ENCODE measurements around the gene KRTAP5-10.
"Not testable (repeated sequence)": the region's sequence is repeated elsewhere in the genome, so short reads cannot be mapped to it uniquely, and the experiment has no call there.

Gene KRTAP5-10

DNA sequence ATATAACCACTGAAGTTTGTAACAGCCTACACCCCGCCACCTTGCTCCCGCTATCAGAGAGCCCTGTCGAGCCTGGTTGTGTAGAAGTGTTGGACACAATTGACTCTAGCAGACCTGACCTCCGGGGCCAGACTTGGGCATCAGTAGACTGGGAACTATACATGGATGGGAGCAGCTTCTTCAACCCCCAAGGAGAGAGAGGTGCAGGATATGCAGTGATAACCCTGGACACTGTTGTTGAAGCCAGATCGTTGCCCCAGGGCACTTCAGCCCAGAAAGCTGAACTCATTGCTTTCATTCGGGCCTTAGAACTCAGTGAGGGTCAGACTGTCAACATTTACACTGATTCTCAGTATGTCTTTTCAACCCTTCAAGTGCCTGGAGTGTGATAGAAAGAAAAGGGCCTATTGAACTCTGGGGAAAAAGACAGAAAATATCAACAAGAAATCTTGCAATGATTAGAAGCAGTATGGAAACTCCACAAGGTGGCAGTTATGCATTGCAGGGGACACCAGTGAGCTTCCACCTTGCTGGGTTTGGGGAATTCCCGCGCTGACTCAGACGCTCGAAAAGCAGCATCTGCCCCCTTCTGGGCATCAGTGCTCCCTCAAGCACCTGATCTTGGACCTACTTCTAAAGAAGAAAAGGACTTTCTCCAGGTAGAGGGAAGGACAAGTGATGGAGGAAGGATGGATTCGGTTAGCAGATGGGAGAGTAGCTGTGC is 23.6 kb downstream of the KRTAP5-10 start:
- POLR2A ChIA-PET (ENCODE audit: low non-redundant PET); CTCF ChIA-PET; H3K27ac ChIP-seq; DNase-seq (ENCODE audit: low spot score): not testable (repeated sequence)

DNA sequence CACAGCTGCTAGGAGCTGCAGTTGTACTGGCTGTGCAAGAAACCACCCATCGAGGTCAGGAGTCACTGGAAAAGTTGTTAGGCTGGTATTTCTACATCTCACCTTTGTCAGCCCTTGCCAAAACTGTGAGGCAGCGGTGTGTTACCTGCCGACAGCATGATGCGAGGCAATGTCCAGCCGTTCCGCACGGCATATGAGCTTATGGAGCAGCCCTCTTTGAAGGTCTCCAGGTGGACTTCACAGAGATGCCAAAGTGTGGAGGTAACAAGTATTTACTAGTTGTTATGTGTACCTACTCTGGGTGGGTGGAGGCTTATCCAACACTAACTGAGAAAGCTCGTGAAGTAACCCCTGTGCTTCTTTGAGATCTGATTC is 24.2 kb downstream of the KRTAP5-10 start:
- H3K27ac ChIP-seq; CTCF ChIA-PET; DNase-seq (ENCODE audit: low spot score); POLR2A ChIA-PET (ENCODE audit: low non-redundant PET): not testable (repeated sequence)

DNA sequence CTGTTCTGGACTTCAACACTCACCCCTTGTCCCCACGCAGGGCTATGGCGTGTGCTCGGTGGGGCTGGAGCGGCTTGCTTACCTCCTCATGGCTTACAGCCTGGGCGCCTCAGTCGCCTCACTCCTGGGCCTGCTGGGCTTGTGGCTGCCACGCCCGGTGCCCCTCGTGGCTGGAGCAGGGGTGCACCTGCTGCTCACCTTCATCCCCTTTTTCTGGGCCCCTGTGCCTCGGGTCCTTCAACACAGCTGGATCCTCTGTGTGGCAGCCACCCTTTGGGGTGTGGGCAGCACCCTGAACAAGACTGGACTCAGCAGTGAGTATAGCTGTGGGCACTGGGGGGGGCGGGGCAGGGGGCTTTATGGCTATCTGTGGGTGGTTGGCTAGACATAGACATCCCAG is 37.9 kb downstream of the KRTAP5-10 start:
- POLR2A ChIA-PET (ENCODE audit: low non-redundant PET); DNase-seq (ENCODE audit: low spot score); H3K27ac ChIP-seq; CTCF ChIA-PET: not testable (repeated sequence)

DNA sequence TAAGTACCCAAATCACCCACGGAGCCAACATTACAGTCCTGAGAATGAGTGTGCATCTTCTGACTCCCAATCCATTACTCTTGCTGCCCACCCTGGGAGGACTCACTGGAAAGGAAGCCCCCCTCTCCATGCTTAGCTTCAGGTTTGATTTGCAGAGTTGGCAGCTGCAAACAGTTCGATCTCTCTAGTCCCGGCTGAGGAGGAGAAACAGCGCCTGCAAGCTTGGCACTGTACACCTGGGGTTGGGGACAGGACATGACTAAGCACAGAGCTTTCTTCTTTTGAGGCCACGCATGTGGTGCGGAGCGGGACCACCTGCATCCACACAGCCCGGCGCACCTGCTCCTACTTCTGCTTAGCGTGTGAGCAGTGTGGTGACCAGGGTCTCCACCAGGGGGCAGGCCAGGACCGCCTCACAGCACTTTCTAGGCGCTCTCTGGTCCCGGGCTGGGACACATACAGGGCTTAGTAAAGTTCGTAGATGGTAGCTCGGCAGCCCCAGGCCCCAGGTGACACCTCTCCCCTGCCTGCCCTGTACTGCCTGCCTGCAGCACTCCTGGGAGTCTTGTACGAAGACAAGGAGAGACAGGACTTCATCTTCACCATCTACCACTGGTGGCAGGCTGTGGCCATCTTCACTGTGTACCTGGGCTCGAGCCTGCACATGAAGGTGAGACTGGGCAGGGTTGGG is 39.6 kb downstream of the KRTAP5-10 start:
- H3K27ac ChIP-seq; POLR2A ChIA-PET (ENCODE audit: low non-redundant PET); DNase-seq (ENCODE audit: low spot score): not testable (repeated sequence)
- TF ChIP-seq, protein P1, sequence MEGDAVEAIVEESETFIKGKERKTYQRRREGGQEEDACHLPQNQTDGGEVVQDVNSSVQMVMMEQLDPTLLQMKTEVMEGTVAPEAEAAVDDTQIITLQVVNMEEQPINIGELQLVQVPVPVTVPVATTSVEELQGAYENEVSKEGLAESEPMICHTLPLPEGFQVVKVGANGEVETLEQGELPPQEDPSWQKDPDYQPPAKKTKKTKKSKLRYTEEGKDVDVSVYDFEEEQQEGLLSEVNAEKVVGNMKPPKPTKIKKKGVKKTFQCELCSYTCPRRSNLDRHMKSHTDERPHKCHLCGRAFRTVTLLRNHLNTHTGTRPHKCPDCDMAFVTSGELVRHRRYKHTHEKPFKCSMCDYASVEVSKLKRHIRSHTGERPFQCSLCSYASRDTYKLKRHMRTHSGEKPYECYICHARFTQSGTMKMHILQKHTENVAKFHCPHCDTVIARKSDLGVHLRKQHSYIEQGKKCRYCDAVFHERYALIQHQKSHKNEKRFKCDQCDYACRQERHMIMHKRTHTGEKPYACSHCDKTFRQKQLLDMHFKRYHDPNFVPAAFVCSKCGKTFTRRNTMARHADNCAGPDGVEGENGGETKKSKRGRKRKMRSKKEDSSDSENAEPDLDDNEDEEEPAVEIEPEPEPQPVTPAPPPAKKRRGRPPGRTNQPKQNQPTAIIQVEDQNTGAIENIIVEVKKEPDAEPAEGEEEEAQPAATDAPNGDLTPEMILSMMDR (conservative IDR thresholded peaks at IDR 0.05; ENCODE audit: low read depth): peak; percentile 37
- CTCF ChIA-PET: interaction anchor here (1.2 kb wide), 1 partner anchor 25 kb away, joined by 4 read pairs; no protein-coding TSS in a partner anchor

DNA sequence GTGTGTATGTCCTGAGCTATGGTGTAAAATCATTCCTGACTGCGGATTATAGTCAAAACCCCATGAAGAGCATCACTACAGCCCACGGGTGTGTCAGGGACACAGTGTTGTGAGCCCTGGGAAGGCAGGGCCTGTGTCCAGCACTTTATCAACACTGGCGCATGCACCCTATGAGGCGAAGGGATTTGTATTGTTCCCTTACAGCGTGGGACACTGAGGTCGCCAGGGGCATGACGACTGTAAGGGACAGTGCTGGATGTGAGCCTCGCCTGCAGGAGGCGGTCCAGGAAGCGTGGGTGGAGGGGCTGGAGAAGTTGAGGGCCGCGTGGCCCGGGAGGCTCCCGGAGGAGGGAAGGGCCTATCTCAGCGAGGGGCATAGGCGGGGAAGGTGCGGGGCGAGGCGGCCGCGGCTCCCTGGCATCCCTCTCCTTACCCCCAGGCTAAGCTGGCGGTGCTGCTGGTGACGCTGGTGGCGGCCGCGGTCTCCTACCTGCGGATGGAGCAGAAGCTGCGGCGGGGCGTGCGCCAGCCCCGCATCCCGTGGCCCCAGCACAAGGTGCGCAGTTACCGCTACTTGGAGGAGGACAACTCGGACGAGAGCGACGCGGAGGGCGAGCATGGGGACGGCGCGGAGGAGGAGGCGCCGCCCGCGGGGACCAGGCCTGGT is 41.6 kb downstream of the KRTAP5-10 start:
- H3K27ac ChIP-seq; POLR2A ChIA-PET (ENCODE audit: low non-redundant PET); DNase-seq (ENCODE audit: low spot score); CTCF ChIA-PET: not testable (repeated sequence)

DNA sequence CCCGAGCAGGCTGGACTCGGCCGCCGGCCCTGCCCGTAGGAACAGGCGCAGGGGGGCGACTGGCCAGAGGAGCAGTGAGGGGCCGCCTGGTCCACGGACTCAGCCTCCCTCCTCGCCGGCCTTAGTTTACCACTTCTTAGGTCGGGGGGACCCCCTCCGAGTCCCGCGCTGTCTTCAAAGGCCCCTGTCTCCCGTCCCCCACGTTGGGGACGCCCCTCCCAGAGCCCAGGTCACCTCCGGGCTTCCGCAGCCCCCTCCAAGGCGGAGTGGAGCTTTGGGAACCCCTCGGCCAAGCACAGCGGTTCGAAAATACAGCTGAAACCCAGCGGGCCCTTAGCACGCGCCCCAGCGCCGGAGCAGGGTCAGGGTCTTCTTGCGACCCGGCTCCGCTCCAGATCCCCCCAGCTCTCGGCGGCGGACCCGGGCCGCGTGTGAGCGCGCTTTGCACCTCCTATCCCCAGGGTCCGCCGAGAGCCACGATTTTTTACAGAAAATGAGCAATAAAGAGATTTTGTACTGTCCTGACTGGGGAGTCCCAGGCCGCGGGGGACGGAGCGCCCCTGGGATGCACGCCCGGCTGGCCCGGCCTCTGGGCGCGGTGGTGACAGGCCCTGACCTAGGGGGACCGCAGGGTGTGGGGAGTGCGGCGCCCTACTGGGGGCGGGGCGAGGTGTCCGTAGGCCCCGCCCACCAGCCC is 42.3 kb downstream of the KRTAP5-10 start:
- DNase-seq (ENCODE audit: low spot score); POLR2A ChIA-PET (ENCODE audit: low non-redundant PET); H3K27ac ChIP-seq; CTCF ChIA-PET: not testable (repeated sequence)

DNA sequence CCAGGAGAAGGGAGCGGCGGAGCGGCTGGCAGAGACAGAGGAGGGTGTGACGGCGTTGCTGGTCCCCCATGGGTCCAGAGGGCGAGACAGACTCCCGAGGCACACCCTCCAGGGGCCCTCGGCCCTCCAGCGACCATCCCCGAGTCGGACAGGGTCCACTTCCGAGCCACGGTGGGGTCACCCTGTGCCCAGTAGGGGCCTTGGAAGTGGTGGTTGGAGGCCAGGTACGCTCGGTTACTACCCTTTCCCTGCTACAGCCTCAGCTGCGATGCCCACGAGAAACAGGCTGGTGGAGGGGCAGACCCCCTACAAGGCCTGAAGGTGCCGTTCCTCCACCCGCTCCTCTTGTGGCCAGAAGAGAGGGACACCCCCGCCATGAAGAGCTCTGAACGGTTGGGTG is 42.9 kb downstream of the KRTAP5-10 start:
- DNase-seq (ENCODE audit: low spot score); H3K27ac ChIP-seq; POLR2A ChIA-PET (ENCODE audit: low non-redundant PET); CTCF ChIA-PET: not testable (repeated sequence)

DNA sequence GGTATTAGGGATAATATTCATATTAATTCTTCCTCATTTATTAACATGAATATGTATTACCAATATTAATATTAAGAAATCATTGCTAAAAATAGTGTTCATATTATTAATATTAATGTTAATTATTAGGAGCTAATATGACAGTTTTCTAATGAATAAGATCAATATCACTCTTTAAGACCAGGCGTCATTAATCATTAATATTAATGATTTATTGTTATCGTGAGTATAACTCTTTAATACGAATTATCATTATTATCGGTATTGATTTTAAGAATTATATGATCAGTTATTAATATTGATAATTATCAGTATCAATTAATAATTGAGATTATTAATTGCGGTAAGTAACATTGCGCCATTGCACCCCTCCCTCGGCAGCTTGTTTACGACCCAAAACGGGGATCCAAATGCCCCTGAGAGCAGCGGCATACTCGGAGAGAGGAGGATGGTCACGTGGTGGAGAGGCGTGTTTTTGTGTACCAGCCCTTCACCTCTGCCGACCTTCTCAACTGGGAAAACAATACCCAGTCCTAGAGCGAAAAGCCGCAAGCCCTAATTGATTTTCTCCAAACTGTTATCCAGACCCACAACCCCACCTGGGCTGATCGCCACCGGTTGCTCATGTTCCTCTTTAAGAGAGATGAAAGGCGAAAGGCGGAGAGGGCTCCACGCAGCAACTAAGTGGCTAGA is 46.0 kb downstream of the KRTAP5-10 start:
- POLR2A ChIA-PET (ENCODE audit: low non-redundant PET); DNase-seq (ENCODE audit: low spot score); CTCF ChIA-PET; H3K27ac ChIP-seq: not testable (repeated sequence)

DNA sequence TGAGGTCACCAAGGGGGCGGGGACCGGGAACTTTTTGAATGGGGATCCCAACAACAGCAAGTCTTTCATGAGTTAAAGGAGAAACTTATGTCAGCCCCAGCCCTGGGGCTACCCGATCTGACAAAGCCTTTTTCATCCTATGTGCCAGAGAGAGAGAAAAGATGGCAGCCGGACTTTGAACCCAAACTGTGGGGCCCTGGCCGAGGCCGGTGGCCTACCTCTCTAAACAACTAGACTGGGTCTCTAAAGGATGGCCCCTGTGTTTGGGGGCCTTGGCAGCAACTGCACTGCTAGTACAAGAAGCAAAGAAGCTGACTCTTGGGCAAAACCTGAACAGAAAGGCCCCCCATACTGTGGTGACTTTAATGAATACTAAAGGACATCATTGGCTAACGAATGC is 48.6 kb downstream of the KRTAP5-10 start:
- CTCF ChIA-PET; POLR2A ChIA-PET (ENCODE audit: low non-redundant PET); H3K27ac ChIP-seq; DNase-seq (ENCODE audit: low spot score): not testable (repeated sequence)

DNA sequence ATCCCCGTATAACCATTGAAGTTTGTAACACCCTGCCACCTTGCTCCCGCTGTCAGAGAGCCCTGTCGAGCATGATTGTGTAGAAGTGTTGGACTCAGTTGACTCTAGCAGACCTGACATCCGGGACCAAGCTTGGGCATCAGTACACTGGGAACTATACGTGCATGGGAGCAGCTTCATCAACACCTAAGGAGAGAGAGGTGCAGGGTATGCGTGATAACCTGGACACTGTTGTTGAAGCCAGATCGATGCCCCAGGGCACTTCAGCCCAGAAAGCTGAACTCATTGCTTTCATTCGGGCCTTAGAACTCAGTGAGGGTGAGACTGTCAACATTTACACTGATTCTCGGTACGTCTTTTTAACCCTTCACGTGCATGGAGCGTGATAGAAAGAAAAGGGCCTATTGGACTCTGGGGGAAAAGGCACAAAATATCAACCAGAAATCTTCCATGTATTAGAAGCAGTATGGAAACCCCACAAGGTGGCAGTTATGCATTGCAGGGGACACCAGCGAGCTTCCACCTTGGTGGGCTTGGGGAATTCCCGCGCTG is 49.1 kb downstream of the KRTAP5-10 start:
- DNase-seq (ENCODE audit: low spot score); H3K27ac ChIP-seq; CTCF ChIA-PET; POLR2A ChIA-PET (ENCODE audit: low non-redundant PET): not testable (repeated sequence)

DNA sequence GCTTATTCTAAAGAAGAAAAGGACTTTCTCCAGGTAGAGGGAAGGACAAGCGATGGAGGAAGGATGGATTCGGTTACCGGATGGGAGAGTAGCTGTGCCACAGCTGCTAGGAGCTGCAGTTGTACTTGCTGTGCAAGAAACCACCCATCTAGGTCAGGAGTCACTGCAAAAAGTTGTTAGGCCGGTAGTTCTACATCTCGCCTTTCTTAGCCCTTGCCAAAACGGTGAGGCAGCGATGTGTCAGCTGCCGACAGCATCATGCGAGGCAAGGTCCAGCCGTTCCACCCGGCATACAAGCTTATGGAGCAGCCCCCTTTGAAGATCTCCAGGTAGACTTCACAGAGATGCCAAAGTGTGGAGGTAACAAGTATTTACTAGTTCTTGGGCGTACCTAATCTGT is 49.6 kb downstream of the KRTAP5-10 start:
- POLR2A ChIA-PET (ENCODE audit: low non-redundant PET); DNase-seq (ENCODE audit: low spot score); CTCF ChIA-PET; H3K27ac ChIP-seq: not testable (repeated sequence)

All from RWPE1 (cell line).